GM10266 (cell line): ENCODE results near the gene NRL.

Experiments used
- DNase-seq: peaks from one replicate; pipeline ENCODE4 v3.0.0; 2012; ENCODE audit errors: extremely low spot score
- TF ChIP-seq, protein P1 (sequence below): IDR thresholded peaks from 2 replicates; pipeline ENCODE4 v1.5.1; 2012; ENCODE audit warnings: mild to moderate bottlenecking, low read depth; ENCODE audit not compliant: control insufficient read depth, insufficient read depth; ENCODE audit errors: missing control alignments

The NRL gene

GRCh38 chr14:24095271-24096068, 19.3 kb downstream of the NRL start:
- TF ChIP-seq, protein P1, sequence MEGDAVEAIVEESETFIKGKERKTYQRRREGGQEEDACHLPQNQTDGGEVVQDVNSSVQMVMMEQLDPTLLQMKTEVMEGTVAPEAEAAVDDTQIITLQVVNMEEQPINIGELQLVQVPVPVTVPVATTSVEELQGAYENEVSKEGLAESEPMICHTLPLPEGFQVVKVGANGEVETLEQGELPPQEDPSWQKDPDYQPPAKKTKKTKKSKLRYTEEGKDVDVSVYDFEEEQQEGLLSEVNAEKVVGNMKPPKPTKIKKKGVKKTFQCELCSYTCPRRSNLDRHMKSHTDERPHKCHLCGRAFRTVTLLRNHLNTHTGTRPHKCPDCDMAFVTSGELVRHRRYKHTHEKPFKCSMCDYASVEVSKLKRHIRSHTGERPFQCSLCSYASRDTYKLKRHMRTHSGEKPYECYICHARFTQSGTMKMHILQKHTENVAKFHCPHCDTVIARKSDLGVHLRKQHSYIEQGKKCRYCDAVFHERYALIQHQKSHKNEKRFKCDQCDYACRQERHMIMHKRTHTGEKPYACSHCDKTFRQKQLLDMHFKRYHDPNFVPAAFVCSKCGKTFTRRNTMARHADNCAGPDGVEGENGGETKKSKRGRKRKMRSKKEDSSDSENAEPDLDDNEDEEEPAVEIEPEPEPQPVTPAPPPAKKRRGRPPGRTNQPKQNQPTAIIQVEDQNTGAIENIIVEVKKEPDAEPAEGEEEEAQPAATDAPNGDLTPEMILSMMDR, result no peak
- DNase-seq, result peak; percentile 97

DNA sequence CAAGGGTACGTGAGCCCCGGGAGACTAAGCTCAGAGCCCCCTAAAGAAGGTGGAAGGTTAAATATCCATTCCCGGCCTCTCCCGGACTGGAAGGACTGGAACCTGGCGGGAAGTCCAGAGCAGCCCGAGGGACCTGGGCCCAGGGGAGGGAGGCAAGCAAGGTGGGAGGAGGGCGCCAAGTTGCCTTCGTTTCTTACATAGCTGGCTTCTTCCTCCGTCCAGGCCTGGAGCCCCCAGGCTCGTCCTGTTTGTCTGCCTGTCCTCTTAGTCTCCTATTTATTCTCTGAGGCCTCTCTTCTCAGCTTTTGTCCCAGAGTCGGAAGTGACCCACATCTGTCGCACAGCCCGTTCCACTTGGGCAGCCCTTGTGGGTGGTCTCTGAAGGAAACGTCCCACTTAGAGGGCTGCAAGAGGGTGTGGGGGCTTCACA, 19.9 kb downstream of the NRL start:
- no peak for DNase-seq
- TF ChIP-seq, protein P1, result no peak

DNA sequence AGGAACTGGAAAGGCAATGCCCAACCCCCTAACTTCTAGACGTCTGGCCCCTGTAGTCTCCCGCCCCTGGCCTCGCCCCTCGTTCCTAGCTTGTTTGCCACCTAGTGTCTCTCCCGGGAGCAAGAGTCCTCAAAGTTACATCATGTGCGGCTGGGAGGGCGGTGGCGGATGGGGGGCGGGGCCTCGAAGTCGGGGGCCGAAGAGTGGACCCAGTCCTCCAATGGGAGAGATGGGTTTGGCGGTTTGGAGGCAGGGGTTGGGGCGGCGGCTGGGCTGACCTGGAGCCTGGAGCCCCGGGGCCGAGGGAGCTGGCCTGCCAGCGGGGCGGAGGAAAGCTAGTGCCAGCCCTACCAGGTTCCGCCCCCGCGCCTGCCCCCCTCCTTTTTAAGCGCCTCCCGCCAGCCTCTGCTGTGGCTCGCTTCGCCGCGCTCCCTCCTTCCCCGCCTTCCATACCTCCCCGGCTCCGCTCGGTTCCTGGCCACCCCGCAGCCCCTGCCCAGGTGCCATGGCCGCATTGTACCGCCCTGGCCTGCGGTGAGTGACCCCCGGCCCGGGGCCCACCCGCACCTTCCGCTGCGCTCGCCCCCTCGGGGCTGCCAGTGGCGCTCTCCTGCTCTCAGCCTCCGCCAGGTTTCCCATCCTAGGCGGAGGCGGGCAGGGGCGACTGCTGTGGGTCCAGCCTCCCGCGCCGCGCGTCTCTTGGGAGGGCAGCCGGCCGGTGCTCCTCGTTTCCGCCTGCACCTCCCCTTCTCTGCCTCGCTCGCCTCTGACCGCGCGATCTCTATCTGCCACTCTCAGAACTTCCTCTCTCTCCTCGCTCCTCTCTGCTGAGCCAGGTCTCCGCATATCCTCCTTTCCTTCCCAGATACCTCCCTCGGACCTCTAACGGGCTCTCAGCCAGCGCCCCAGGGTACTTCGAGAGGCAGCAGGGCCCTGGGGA, 20.6 kb downstream of the NRL start, which contains the start of gene PCK2:
TSS of gene PCK2 (plus strand) at position 411 of the 940 bp plus-strand sequence. CDS start at position 506, 95 bp downstream.
- TF ChIP-seq, protein P1, result no peak
- peak; percentile 90 for DNase-seq

DNA sequence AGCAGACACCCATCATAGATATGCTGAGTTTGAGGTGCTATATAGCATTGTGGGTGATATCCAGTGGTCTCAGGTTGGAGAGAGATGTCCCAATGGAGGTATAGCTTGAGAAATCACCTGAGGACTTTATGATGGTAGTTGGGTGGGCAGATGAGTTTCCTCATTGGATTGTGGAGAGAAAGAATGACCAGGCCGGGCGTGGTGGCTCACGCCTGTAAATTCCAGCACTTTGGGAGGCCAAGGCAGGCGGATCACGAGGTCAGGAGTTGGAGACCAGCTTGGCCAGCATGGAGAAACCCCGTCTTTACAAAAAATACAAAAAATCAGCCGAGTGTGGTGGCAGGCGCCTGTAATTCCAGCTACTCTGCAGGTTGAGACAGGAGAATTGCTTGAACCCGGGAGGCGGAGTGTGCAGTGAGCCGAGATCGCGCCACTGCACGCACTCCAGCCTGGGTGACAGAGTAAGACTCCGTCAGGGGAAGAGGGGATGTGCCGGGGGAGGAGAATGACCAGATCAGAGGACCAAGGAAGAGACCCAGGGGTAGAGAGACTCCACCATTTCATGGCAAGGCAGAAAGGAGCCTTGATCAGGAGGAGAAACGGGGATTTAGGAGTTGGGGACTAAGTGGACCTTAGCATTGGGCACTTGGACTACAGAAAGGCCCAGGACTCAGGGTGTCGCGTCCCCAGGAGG, 21.4 kb downstream of the NRL start:
- no peak for DNase-seq
- TF ChIP-seq, protein P1, result no peak

GRCh38 chr14:24092505-24093206, 22.1 kb downstream of the NRL start:
- TF ChIP-seq, protein P1, result no peak
- DNase-seq, result no peak

GRCh38 chr14:24092110-24092504, 22.6 kb downstream of the NRL start:
- TF ChIP-seq, protein P1, result no peak
- DNase-seq, result no peak
